ENCODE measurements around the gene EIF4G3. TPM values are rescaled to one million over a fixed set of nuclear protein-coding genes. Genes with fewer than 3 reads are reported as not detected.

EIF4G3 gene
- polyA plus RNA-seq, 3 donors = 5.1 to 34.2 (median 5.8) TPM

DNA sequence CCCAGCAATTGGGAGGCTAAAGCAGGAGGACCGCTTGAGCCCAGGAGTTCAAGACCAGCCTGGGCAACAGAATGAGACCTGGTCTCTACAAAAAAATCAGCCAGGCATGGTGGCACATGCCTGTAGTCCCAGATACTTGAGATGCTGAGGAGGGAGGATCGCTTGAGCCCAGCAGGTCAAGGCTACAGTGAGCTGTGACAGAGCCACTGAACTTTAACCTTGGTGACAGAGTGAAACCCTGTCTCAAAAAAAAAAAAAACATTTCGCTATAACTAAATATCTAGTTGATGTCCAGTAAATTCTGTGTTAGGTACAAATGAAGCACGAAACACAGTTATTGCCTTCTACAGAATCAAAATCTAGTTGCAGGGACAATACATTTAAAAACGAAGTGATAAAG, 293.9 kb downstream of the EIF4G3 start:
- peaks cover 36 to 84% of the 10 kb centered on the region in 2 donors for H3K36me3 ChIP-seq (replicated peaks in 1 of 2; ENCODE audit: control insufficient read depth in 1 of 2, insufficient read depth in 2 of 2, low read length in 2 of 2)
- WGBS (ENCODE audit: insufficient coverage) = 93% methylated on average over 1 of the region's 5 CpGs

DNA sequence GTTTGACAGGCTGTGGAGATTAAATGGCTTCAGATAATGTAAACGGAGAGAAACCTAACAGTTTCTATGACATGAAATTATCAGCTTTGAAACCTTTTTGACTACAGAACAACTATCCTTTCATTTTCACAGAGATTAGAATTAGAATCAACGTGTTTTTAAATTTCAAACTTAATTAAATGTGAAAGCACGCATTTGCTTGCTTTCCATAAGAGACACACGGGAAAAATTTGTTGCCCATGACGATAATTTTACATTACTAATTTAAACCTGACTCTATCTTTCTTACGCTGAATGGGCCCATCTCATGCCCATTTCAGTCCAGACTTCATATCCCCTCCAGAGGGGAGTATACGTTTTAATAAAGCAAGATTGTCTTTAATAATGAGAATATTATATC, 297.9 kb downstream of the EIF4G3 start:
- H3K9me3 ChIP-seq (replicated peaks in 1 of 2; ENCODE audit: control insufficient read depth in 1 of 2, insufficient read depth in 1 of 2, low read length in 2 of 2) = no peaks in the 10 kb centered on the region
- TF ChIP-seq, protein P1, sequence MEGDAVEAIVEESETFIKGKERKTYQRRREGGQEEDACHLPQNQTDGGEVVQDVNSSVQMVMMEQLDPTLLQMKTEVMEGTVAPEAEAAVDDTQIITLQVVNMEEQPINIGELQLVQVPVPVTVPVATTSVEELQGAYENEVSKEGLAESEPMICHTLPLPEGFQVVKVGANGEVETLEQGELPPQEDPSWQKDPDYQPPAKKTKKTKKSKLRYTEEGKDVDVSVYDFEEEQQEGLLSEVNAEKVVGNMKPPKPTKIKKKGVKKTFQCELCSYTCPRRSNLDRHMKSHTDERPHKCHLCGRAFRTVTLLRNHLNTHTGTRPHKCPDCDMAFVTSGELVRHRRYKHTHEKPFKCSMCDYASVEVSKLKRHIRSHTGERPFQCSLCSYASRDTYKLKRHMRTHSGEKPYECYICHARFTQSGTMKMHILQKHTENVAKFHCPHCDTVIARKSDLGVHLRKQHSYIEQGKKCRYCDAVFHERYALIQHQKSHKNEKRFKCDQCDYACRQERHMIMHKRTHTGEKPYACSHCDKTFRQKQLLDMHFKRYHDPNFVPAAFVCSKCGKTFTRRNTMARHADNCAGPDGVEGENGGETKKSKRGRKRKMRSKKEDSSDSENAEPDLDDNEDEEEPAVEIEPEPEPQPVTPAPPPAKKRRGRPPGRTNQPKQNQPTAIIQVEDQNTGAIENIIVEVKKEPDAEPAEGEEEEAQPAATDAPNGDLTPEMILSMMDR (IDR thresholded peaks at IDR 0.05) = no peak
- no peak overlapping the region for H3K27ac ChIP-seq (ENCODE audit: low read depth in 1 of 2, low read length in 2 of 2)
- Mint-ChIP-seq H3K4me1 (peaks cover 1% of the 10 kb centered on the region), H3K27me3 (ENCODE audit: low read depth in 3 of 3) (no peaks in the 10 kb centered on the region), H3K27ac (no peak overlapping the region), H3K36me3 (peaks cover 54 to 60% of the 10 kb centered on the region in 2 donors), H3K4me3 (no peak overlapping the region), H3K9me3 (peaks cover 0 to 2% (median 0%) of the 10 kb centered on the region in 7 donors)
- H3K27me3 ChIP-seq (ENCODE audit: control insufficient read depth in 2 of 2, insufficient read depth in 2 of 2, low read length in 2 of 2) = no peaks in the 10 kb centered on the region
- H3K4me3 ChIP-seq (replicated peaks in 1 of 3; ENCODE audit: low read depth in 2 of 3, low read length in 3 of 3) = no peak overlapping the region
- no peak overlapping the region for H3K4me2 ChIP-seq (replicated peaks; ENCODE audit: extremely low read depth, low read length, poor library complexity, severe bottlenecking)
- no peak for DNase-seq
- no peaks in the 10 kb centered on the region for H3K79me2 ChIP-seq (ENCODE audit: insufficient read depth, low read length)
- H4K20me1 ChIP-seq (ENCODE audit: insufficient read depth, low read length) = no peaks in the 10 kb centered on the region
- intact Hi-C loops (cut with micrococcal nuclease) = no loop called here
- no peak overlapping the region for H3K9ac ChIP-seq (ENCODE audit: insufficient read depth, low read length, poor library complexity, severe bottlenecking)
- H2AFZ ChIP-seq (ENCODE audit: insufficient read depth, low read depth, low read length, poor library complexity, severe bottlenecking) = no peak overlapping the region
- H3K36me3 ChIP-seq (replicated peaks in 1 of 2; ENCODE audit: control insufficient read depth in 1 of 2, insufficient read depth in 2 of 2, low read length in 2 of 2) = peaks cover 16 to 77% of the 10 kb centered on the region in 2 donors
- 90% methylated on average over 2 of the region's 7 CpGs for WGBS (ENCODE audit: insufficient coverage)
- H3K4me1 ChIP-seq (ENCODE audit: control insufficient read depth in 1 of 2, insufficient read depth in 2 of 2, low read length in 2 of 2) = peaks cover 0 to 6% of the 10 kb centered on the region in 2 donors

More for the DNA sequence above, 293.9 kb downstream of the EIF4G3 start:
- peaks cover 48 to 71% of the 10 kb centered on the region in 2 donors for H3K36me3 Mint-ChIP-seq
- peak overlapping the region in 1 of 7 donors; percentile 78 for H3K27ac Mint-ChIP-seq
- intact Hi-C loops (cut with micrococcal nuclease) = no loop called here
- no peak for DNase-seq
- Histone ChIP-seq H3K9ac (ENCODE audit: insufficient read depth, low read length, poor library complexity, severe bottlenecking) (no peak overlapping the region), H3K79me2 (ENCODE audit: insufficient read depth, low read length) (no peaks in the 10 kb centered on the region), H3K27ac (ENCODE audit: low read depth in 1 of 2, low read length in 2 of 2) (no peak overlapping the region), H3K4me1 (ENCODE audit: control insufficient read depth in 1 of 2, insufficient read depth in 2 of 2, low read length in 2 of 2) (no peaks in the 10 kb centered on the region), H3K9me3 (replicated peaks in 1 of 2; ENCODE audit: control insufficient read depth in 1 of 2, insufficient read depth in 1 of 2, low read length in 2 of 2) (no peaks in the 10 kb centered on the region), H3K4me3 (replicated peaks in 1 of 3; ENCODE audit: low read depth in 2 of 3, low read length in 3 of 3) (no peak overlapping the region), H4K20me1 (ENCODE audit: insufficient read depth, low read length) (no peaks in the 10 kb centered on the region), H2AFZ (ENCODE audit: insufficient read depth, low read depth, low read length, poor library complexity, severe bottlenecking) (no peak overlapping the region), H3K27me3 (ENCODE audit: control insufficient read depth in 2 of 2, insufficient read depth in 2 of 2, low read length in 2 of 2) (no peaks in the 10 kb centered on the region), H3K4me2 (replicated peaks; ENCODE audit: extremely low read depth, low read length, poor library complexity, severe bottlenecking) (no peak overlapping the region)
- TF ChIP-seq, protein P1 (IDR thresholded peaks at IDR 0.05) = no peak
- H3K9me3 Mint-ChIP-seq = peaks cover 0 to 2% (median 0%) of the 10 kb centered on the region in 7 donors
- H3K4me1 Mint-ChIP-seq = no peaks in the 10 kb centered on the region
- H3K27me3 Mint-ChIP-seq (ENCODE audit: low read depth in 3 of 3) = no peaks in the 10 kb centered on the region
- H3K4me3 Mint-ChIP-seq = no peak overlapping the region
